Measurements from ENCODE around the gene ASCL5.

The ASCL5 gene

DNA sequence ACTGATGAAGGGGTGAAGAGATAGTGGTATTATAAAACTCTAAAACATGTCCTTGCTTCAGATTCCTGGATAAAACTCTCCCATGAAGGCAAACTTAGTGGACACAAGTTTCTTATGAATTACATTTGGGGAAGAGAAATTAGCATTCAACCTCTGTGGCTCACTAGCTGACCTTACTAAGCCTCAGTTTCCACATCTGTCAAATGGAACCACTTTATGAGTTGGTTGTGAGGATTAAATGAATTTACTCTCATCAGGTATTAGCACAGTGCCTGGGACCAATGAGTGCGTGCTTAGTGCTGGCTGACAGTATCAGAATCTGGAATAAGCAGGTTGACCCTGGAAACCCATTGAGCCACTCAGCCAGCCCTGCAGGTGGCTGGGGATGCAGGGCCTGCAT lies 17.3 kb downstream of the ASCL5 start:
- no peak for DNase-seq

DNA sequence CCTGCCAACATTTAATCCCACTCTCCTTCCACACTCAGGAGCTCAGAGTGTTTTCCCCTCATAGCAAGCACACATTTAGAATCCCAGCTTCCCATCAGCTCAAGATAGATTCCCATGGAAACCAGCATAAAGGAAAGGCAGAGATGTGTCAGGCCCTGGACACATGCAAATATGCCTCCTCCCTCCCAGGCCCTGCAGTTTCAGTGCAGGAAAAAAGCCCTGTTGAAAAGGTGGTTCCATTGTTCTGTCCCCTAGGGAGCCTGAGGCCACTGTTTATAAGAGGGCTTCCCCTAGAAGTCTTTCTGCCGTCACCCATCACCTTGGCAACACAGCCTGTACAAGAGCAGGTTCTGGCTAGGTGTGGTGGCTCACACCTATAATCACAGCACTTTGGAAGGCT lies 18.4 kb downstream of the ASCL5 start:
- DNase-seq: peak; percentile 42

DNA sequence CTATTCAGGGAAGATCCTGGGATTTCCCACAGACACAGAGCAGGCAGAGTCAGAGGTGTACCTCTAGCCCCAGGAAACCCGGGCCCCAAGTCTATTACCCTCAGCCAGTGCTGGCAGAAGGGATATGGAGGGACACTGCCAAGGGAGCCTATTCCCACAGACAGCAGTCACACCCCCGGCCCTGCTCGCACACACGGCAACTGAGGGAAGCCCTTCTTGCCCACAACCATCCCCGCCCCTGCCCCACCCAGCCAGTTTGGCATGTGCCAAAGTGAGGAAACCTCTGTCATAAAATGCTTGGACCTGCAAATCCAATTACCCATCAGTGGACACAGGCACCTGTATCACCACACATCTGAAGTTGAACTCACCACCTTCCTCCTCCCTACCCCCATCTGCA lies 21.3 kb downstream of the ASCL5 start:
- no peak for DNase-seq

DNA sequence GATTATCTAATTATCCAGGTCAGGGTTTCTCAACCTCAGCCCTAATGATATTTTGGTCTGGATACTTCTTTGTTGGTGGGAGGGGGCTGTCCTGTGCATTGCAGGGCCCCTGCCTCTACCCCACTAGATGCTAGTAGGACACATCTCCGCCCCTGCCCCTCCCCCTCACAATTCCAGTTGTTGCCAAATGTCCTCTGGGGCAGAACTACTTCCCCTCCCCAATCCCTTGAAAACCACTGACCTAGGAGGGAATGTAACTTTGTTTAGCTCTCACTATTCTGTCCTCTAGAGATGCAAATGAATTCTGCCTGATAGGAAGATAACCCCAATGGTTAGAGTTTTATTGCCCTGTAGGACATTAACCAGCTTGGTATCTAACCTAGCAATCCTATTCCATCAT lies 22.8 kb downstream of the ASCL5 start:
- no peak for DNase-seq

DNA sequence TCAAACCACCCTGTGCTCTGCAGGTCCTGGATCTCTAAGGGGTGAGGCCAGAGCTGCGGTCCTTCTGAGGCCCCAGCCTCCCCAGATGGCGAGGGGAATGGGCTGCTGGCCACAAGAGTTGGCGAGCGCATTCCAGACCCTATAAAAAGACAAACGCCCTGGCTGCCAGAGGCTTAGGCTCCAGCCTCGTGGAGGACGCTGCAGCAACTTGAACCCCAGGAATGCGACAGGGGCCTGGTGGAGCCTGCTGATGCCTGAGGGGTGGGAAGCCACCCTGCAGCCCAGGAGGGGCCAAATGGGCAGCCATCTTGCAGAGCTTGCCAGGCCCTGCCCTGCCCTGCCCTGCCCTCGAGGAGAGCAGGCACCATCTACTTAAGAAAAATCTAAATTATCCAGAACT lies 23.3 kb downstream of the ASCL5 start:
- DNase-seq: no peak

DNA sequence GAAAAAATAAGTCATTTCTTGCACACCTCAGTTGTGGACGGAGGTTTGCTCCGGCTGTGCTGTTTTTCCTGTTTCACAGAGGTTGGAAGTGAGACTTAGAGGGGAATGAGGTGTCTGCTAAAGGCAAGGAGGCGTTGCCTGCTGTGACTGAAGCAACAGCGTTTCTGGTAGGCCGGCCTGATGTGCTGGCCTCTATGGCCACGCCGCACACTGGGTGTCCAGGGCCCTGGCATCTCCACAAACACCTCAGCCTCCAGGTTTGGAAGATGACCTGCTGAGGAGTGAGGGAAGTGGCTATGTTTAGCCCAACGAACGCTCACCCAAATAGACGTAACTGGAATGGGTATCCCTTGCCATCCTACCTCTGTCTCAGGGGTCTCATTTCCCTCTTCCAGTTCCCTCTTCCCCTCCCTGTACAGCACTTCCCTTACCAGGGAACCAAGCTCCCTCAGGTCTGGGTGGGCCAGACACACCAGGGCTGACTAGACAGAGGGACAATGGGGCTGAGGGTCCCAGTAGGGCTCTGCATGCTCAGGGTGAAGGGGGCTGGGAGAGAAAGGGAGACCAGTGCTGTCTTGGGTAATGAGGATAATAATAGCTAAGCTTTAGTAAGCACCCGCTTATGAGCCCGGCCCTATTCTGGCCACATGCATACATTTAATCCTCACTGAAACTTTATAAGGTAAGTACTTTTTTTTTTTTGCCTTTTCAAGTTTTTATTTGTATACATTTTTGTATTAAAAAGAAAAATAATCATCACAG lies 26.6 kb downstream of the ASCL5 start:
- DNase-seq: no peak

DNA sequence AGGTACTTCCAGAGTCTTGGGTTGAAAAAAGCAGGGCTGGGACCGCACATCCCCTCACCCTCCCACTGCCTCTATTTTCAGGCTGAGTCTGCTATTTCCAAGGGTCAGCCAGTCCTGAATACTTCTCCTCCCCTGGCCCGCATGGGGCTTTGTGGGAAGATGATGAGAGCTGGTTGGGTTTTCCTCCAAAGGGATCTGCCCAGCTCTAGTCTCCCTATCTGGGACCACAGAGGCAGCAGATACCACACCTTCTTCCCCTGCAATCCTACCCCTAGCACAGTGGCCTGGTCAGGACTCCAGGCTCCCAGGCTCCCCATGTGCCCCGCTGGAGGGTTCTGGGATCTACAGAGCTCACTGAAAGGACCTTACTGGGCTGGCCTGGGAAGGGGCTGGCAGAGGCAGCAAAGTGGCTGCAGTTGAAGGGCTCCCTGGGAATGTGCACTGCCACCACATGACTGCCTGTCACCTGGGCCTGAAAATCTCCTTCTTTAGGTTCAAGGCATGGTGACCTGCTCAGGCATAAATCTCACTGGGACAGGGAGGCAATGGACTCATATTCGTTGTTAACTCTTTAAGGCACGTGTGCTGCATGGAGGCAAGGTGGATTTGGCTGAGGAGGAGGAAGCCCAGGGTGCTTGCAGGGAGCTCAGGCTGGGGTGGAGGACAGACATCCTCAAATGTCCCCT lies 27.8 kb downstream of the ASCL5 start:
- no peak for DNase-seq

DNA sequence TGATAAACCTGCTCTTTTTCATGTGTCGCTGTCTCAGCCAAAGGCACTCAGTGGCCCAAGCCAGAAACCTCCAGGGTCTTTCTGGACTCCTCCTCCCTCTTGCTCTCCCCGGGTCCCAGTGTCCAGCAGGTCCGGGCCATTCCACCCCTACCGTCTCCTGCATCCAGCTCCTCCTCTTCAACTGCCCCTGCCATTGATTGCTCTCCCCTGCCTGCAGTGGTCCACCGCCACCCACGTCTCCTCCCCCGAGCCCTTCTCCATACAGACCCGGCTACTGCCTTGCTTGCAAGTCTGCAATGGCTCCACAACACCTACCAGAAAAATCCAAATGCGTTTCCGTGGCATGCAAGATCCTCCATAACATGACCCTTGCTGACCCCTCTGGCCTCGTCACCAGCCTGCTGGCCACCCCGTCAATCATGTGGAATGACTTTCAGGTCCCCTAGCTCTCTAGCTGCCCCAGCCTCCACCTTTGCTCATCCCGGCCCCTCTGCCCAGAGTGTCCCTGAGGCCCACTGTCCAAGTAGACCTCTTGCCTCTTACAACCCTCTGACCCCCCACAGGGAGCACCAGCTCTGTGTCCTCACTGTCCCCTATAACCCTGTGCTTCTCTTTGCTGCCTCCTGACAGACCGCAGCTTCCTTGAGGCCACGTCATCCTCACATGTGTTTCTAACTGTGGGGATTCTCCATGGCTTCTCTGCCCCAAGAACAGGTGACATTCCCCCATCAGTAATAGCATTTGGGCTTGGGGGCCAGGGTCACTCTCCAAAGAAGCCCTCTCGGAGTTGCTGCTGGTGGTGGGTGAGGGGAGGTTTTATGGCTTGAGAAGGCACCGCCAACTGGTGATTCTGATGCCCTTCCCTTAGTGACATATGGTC lies 29.8 kb downstream of the ASCL5 start:
- DNase-seq: no peak

DNA sequence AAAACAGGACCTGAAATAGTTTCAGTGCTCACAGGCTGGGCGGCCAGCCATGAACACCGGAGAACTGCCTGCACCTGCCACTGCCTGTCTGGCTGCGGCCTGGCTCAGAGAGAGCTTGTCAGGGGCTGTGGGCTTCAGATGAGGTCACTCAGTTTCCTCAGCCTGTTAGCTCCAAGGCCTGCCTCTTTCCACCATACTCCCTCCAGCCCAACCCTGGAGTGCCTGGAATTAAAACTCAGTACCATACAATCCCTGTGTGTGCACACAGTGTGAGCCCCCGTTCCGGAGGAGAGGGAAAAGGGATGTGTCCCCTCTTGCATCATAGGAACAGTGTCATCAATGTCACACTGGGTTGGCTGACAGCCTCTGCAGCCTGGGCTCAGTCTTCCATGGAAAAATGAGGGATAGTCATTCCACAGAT lies 30.9 kb downstream of the ASCL5 start:
- DNase-seq: no peak

DNA sequence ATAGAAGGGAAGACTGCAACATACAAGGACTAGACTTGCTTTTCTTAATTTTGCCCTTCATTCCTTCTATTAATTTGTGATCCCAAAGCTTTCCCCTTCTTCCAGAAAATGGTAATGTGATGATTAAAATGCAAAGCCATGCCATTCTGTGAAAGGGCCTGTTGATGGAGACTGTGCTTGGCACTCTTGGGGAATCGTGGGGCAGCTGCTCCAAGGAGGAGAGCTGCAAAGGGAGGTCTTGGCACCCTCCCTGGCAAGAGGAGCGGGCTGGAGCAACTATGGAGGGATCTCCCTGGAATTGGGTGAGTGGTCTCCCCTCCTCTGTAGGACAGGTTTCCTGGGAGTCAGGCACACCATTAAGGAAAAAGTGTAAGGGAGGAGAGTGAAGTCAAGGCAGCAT lies 31.4 kb downstream of the ASCL5 start:
- DNase-seq: no peak

DNA sequence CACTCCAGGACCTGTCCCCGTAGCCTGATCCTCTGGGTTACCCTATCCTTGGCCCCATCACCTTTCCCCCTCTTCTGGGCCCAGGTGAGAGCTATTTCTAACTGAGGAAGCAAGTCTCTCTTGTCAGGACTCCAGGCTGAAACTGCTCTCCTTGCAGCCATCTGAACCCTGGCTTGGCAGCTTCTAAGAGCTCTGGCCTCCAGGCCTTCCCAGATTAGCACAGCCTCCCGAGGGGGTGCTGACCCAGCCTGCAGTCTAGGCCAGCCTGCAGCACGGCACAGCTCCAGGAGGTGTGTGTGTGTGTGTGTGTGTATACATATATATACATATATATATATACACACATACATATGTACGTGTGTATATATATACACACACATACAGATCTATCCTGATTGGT lies 32.2 kb downstream of the ASCL5 start:
- no peak for DNase-seq

DNA sequence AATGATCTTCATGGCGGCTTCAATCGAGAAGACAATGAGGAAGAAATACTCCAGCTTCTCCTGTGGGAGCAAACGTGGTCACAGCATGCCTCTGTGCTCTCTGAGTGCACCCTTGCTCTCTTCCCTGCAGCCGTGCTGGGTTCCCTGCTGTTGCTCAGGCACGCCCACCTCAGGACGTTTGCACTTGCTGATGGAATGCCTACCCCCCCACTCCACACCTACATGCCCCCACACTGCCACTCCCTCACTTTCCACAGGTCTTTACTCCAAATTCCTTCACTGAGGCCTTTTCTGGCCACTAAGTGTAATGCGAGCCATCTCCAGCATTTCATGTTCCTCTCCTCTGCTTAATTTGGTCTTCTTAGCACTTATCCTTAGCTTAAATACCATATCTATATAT lies 33.0 kb downstream of the ASCL5 start:
- DNase-seq: no peak

DNA sequence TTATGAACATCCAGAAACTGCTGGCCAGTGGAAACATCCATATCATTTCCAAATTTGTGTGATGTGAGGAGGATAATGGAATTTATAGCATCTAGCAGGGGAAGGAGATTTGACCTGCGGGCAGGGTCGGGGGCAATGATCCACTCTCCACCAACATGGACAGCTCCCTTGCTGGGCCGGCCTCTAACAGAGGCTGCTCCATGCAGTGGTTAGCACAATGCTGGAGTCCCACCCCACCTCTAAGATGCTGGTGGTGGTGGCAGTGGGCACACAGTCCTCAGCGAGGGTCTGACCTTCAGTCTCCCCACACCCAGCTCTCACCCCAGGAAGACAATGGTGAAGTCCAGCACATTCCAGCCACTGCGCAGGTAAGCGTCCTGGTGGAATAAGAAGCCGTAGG lies 33.4 kb downstream of the ASCL5 start:
- DNase-seq: no peak

DNA sequence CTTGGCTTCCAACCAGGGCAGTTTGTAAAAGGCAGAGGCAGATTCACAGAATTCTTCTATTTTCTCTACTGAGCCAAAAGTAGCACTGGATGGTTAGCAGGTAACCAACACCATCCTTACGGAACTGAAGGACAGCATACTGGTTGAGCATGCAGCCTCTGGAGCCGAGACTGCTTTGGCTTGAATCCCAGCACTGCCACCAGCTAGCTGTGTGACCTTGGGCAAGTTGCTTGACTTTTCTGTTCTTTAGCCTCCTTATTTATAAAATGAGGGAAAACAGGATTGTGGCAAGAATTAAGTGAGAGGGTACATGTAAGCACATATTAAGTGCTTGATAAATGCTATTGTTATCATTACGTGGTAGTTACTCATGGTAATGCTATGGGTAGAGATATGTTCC lies 34.2 kb downstream of the ASCL5 start:
- DNase-seq: no peak

DNA sequence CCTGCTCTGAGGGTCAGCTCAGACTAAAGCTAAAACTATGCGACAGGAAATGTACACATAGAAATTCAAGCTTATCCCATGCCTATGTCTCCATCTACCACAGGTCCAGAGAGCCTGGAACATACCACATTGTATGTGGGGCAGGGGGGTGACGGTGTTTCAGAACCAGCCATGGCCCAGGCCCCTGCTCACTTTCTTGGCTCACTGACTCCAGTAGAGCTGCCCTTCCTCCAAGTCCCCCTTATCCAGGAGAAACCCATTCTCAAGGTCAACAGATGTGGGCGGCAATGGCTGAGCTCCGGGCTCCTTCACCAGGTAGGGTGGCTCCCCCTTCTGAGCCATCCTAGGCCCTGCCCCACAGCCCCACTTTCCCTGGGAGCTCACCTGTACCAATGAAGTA lies 35.7 kb downstream of the ASCL5 start:
- no peak for DNase-seq

DNA sequence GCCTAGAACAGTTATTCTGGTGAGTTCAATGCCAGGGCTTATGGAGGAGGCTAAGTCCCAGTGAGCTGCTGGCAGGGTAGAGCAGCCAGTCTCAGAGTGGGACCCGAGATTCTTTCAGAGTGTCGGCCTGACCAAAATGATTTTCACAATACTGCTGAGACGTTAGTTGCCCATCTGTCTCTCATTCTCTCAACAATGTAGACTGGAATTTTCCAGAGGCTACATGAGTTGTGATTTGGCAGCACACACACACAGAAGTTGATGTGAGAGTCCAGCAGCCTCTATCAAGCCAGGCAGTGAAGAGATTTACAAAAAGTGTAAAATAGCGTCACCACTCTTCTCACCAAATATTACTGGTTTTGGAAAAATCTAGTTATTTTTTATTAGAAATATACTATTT lies 36.4 kb downstream of the ASCL5 start:
- no peak for DNase-seq

DNA sequence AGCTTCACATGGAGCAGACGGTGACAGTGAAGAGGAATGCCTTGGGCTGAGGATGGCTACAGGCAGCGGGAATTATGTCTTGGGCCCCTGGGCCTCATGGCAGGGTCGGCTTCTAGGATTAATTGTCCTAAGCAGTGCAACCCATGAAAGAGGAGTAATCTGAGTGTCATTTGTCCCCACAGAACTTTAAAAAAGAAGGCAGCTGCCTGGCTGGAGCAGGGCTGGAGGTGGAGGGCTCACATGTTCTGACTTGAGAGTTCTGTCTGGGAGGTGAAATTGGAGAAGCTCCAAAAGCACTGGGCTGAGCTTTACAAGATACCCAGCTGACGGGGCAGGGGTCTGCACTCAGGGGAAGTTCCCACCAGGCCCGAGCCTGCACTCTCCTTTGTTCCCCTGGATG lies 37.4 kb downstream of the ASCL5 start:
- DNase-seq: no peak

DNA sequence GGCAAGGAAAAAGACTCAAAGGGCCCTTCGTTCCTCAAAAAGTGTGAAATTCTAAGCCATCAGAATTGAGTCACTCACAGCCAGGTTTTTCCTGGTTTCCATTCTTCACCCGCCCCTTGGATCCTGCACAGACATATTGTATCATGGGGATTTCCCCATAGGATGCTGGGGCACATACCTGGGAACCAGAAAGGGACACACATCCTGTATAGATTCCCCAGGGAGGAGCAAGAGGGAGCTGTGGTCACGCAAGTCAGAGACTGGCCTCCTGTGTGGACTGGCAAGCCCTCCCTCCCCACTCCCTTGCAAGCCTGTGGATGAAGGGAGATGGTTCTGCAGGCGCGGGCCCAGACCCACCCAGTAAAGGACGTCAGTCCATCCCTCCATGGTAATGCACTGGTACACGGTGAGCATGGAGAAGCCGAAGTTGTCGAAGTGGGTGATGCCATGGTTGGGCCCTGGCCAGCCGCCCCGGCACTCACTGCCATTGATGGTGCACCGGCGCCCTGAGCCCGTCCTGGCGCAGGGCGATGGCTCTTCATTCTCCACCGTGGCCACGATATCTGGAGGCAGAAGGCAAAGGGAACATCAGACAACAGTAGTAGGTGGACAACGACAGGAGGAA lies 38.0 kb downstream of the ASCL5 start:
- no peak for DNase-seq

DNA sequence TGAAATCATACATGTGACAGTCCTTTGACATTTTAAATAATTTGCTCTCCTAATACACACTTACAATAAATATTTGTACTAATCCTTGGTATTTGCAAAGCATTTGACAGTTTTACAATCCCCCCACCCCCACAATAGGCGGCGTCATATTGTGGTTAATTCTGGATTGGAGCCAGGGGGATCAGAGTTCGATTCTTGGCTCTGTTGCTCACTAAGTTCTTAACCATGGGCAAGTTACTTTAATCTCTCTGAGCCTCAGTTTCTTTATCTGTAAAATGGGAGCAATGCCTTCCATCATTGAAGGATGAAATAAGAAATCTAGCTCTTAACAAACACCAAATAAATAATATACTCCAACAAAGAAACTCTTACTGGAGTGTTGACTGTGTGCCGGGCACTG lies 38.6 kb downstream of the ASCL5 start:
- no peak for DNase-seq

DNA sequence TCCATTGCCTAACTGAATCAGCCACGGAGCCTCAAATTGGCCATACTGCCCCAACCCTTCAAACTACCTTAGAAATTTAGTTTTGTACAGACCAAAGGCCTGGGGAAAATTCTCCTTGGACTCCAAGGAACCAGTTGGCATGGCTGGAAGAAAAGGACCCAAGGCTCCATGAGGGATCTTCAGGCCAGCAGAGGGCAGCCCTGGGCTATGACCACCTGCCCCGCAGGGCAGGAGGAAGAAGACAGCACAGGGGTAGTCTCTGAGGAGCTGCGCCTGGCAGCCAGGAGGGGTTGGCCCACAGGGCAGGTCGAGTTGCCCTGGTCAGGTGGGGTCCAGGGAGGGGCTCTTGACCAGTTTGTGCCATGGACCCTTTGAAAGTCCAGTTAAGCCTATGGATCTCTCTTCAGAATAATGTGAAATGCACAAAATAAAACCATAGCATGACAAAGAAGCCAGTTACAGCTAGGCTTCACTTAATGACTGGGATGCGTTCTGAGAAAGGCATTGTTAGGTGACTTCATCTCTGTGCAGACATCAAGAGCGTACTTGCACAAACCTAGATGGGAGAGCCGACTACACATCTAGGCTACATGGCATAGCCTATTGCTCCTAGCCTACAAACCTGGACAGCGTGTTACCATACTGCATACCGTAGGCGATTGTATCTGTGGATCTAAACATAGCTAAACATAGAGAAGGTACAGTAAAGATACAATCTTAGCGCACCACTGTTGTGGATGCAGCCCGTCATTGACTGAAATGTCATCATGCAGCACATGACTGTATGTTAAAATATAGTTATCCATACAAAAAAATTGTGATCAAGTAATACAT lies 40.9 kb downstream of the ASCL5 start:
- no peak for DNase-seq

DNA sequence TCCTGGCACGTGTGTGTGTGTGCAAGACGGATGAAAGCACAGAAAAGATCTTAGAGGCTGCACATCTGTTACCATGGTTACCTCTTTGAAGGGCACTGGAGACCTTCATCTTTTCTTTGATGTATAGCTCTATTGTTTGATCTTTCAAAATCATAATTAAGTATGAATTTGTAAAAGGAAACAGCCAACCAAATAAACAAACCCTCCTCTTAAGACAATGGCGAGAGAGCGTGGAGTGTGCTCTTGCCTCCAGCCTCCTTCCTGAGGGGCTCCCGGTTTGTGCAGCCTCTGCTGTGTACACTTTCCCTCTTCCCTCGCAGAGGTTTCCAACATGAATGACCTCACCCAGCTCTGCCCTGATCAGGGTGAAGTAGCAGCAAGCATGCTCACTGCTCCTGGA lies 42.7 kb downstream of the ASCL5 start:
- no peak for DNase-seq

DNA sequence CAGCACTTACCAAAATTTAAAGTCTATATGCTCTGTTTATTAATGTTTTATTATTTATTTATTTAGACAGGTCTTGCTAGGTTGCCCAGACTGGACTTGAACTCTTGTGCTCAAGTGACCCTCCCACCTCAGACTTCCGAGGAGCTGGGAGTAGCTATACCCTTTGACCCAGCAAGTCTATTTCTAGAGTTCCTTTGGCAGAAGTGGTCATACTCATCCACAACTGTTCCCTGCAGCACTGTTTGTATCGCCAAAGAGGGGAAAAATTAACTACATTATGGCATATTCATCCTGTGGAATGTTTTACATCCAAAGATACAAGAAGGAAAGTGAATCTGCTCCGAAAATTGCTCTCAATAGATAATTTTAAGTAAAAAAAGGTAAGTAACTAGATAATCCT lies 43.2 kb downstream of the ASCL5 start:
- no peak for DNase-seq

DNA sequence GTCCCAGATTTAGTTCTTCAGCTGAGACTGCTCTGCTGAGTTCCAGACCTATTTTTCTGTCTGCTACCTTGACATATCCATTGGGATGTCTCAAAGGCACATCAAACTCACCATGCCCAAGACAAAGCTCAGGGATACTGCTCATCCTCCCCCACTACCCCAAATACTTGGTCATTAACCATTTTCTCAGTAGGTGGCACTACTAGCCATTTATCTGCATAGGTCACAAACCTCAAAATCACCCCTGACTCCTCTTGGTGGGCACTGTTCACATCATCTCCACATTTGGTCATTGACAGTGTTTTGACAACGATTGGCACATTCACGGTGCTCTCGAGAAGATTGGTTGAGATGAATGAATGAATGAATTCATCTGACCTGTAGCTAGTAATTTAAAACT lies 46.8 kb downstream of the ASCL5 start:
- no peak for DNase-seq
